Superior temporal gyrus (tissue), 1 donor: ENCODE measurements around the gene PAEP.

ENCODE experiments used
- DNase-seq: peaks from one replicate; pipeline ENCODE4 v3.0.0-alpha.2; 2016; ENCODE audit errors: extremely low spot score

Gene PAEP

DNA sequence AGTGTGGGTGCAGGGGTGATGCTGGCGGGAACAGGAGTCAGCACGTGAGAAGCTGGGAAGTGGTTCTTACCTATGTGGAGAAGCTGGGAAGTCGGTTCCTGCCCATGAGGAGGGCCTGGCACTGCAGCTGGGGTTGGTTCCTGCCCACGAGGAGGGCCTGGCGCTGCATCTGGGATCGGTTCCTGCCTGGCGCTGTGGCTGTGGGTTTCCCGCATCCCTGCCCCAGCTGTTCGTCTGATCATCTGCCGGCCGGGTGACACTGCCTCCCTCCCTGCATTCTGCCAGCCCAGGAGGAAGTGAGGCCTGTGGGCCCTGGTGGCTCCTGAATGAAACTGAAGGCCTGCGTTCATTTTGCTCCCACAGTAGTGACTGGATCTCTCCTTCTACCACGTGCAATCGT, 10.5 kb upstream of the PAEP start:
- no peak for DNase-seq

DNA sequence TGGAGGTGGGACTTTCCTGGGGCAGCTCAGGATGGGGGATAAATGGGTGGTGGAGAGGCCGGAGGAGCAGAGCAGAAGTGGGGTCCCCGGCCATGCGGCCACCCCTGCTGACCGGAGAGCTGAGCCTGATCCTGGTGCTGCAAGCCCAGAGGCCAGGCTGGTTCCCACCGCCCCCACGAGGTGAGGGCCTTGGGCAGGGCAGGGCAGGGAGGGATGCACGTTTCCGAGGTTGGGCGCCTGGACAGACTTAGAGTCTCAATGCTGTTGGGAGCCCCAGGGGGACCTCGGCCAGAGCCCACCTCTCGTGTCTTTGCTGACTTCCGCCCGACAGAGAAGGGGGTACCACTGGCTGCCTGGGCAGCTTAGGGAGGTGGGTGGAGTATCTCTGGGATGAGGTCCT, 10.1 kb upstream of the PAEP start:
- no peak for DNase-seq

DNA sequence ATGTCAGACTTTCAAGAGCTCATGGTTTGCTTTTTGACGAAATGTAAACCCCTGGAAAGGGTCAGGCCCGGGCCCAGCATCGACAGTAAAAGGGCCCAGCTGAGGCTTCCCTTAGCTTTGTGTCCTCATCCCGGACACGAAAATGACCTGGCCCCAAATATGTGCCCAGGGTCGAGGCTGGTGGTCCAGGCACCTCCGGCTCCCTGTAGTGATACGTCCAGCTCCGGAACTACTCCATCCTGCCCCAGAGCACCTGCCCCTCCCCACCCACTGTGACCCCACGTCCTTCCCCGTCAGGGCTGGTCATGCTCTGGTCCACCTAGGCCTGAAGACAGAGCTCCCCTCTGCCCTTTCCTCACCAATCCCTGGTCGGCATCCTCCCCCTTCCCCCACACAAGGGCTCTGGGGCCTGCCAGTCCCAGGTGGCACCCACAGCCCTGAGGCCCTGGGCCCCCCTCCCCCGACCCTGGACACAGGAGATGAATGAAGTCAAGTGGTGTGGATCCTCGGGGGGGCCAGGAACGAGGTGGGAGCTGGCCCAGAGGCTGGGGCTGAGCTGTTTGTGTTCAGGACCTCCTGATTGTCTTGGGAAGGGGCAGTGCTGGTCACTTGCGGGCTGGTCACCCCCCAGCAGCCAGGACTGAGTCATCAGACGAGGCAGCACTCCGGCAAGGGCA, 9.4 kb upstream of the PAEP start:
- no peak for DNase-seq

DNA sequence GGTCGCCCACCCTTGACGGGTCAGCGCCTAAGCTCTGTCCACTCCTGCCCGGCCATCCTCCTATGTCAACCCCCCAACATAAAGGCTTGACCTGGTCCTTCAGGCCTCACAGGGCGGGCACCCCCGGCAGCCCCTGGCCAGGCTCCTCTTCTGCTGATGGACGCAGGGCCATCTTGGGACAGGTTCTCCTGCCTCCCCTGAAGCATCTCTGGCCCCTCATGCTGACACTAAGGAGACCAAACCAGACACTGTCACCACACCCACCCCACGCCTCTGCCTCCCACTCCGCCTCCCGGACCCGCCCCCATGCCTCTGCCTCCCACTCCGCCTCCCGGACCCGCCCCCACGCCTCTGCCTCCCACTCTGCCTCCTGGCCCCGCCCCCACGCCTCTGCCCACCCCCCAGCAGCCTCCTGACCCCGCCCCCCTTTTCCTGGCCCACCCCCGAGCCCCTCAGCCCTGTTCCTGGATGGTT, 8.8 kb upstream of the PAEP start:
- DNase-seq: no peak

DNA sequence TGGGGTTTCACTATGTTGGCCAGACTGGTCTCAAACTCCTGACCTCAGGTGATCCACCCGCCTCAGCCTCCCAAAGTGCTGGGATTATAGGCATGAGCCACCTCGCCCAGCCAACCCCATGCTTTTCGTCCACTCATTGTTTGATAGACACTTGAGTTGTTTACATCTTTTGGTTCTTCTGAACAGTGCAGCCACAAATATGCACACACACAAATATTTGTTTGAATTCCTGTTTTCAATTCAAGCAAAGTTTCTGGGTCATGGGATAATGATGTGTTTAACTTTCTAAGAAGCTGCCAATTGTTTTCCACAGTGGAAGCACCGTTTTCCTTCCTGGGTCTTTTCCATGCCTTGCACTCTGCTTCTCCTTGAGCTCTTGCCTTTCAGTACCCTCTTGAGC, 6.8 kb upstream of the PAEP start:
- DNase-seq: no peak

DNA sequence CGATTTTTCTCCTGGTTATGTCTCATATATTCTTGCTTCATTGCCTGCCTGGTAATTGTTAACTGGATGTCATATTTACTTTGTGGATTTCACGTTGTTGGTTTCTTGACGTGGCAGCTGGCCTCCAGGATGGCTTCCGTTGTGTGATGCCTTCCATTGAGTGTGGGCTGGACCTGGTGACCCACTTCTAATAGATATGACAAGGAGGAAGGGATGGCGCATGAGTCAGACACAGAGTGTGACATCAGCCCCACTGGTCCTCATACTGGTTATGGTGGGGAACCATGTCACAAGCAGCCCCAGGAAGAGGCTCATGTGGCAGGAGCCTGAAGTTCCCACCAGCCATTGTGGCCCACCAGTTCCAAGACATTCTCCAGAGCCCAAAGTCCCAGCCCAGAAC, 6.4 kb upstream of the PAEP start:
- no peak for DNase-seq

DNA sequence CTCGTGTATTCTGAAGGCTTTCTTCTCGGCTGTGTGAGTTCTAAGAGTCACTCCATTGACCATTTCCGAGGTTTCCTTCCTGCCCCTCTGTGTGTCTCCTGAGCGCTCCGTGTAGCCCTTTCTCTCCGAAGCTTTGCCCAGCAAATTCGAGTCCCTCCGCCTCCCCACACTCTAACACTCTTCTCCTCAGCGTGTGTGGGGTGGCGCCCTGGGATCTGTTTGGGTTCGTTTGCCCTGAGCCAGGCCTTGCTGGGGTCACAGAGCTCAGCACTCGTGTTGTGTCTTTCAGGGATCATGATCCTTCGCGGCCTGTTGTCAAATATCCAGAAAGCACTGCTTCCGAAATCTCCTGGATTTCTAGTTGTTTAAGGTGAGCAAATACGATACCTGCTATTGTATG, 5.6 kb upstream of the PAEP start:
- no peak for DNase-seq

DNA sequence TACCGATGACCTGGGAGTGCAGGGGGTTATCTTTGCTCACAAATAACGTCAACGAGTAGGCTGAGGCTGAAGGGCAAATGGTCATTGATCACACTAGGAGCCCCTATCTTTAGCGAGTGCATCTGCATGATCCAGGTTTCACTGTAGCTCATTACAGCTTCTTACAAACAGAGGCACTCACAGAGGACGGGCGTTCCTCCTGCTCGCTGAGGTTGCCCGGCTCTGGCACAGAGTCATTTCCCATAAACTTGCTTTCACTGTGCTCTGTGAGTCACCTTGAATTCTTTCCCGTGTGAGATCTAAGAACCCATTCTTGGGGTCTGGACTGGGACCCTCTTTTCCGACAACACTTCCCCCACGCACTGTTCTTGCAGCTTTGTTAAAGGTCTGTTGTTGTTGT, 1.9 kb upstream of the PAEP start:
- no peak for DNase-seq

DNA sequence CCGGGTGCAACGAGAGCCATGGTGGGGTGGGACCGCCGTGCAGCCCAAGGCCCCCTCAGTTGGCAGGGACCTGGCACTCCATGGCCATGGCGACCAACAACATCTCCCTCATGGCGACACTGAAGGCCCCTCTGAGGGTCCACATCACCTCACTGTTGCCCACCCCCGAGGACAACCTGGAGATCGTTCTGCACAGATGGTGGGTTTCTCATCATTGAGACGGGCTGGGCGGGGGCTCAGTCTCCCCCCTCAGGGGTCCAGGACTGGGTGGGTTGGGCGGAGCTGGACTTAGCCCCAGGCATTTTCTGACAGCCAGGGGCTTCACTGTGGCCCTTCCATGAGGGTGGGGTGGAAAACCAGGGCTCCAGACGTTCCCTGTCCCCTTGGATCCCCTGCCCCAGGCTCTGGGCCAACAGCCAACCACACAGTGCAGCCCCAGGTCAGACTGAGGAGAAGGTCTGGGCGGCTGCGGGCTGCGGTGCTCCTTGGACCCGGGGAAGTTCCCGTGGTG, 734 bp downstream of the PAEP start:
- DNase-seq: no peak

DNA sequence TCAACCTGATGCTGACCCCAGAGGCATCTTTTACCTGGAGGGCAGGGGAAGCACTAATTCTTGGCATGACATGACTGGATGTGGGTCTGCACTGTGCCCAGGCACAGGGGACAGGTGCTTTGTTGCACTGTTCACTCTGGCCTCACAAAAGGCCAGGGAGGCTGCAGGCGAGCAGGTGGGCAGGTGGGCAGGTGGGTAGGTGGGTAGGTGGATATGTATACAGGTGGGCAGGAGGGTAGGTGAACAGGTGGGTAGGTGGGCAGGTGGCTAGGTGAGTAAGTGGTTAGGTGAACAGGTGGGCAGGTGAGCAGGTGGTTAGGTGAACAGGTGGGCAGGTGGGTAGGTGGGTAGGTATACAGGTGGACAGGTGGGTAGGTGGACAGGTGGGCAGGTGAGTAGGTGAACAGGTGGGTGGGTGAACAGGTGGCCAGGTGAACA, 1.5 kb downstream of the PAEP start:
- DNase-seq: no peak

DNA sequence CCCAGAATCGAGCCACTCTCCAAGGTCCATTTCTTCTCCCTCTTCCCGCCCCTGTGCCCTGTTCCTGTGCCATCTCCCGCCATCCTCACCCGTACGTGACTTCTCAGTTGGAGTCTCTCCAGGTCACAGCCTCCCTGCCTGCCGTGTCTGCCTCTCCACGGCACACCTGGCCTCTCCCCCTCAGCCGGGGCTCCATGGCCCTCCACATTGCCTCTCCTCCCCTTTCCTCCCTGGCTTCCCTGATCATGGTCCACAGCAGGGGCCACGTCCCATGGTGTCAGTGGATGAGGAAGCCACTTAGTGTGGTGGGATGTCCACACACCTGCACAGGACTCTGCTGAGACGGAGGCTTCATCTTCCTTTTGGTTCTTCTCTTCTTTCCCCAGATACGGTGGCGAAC, 2.3 kb downstream of the PAEP start:
- no peak for DNase-seq

DNA sequence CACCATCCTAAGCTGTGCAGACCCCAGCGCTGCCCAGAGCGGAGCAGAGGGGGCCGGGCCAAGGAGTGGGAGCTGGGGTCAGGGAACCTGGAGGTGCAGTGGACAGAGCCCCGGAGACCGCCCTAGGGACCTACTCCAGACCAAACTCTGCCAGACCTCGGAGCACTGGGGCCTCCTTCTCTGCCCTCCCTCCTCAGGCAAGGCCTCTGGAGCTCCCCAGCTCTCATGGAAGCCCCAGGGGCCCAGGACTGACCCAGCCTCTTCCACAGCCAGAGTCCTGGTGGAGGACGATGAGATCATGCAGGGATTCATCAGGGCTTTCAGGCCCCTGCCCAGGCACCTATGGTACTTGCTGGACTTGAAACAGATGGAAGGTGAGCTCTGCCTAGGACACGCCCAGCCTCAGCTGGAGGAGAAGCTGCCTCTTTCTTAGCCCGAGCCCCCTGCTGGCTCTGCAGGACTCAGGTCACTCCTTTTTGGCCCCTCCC, 3.6 kb downstream of the PAEP start:
- DNase-seq: no peak

DNA sequence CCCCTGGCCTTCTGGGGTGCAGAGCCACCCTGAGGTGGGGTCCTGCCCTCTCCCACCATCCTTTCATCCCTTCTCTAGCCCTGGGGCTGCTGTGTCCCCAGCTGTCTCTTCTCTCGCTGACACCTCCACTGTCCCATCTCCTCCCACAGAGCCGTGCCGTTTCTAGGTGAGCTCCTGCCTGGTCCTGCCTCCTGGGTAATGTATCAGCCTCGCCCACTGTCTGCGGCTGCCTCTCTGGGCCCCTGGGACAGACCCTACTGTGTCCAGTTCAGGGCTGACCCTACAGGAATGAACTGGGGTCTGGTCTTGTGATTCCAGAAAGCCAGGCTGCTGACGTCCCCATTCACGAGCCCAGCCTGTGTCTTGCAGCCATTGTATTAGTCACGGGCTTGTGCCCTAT, 4.1 kb downstream of the PAEP start:
- no peak for DNase-seq

DNA sequence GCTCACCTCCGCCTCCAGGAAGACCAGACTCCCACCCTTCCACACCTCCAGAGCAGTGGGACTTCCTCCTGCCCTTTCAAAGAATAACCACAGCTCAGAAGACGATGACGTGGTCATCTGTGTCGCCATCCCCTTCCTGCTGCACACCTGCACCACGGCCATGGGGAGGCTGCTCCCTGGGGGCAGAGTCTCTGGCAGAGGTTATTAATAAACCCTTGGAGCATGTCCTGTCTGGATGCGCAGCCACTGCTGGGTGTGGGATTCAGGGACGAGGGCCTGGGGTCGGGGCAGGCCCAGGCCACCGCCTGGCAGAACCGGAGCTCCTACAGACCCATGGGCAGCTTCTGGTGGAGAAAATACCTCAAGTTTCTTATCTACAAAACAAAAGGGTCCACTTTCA, 5.0 kb downstream of the PAEP start:
- DNase-seq: no peak

DNA sequence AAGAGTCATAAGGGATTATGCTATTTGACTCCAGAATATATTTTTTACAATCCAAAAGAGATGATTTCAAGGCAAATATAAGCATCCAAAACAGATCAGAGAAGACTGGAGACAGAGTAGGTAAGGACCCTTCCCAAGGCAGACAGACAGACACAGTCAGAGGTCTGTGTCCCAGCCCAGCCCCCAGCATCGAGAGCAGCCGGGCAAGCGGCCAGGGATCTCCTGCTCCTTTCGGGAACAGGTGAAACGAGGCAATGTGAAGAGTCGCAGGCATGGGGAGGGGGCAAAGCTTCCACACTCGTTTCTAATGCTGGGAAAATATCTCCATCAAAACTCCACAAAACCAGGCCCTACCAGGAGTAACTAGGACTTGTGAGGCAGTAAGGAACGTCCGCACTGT, 5.8 kb downstream of the PAEP start:
- no peak for DNase-seq

DNA sequence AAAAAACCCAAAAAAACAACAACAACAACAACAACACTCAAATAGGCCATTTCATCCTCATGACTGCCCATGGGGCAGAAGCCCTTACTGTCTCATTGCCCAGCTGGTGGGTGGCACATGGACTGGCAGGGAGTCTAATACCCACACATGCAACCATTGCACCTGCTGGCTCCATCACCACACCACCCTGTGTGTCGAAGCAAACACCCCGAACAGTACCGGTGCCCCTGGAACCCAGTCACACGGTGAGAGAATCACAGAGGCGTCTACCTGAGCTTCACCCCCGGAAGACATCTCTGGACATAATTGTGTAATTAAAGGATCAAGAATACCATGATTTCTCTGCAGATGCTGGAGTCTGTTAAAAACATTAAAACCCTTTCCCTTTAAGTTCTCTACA, 6.5 kb downstream of the PAEP start:
- no peak for DNase-seq

DNA sequence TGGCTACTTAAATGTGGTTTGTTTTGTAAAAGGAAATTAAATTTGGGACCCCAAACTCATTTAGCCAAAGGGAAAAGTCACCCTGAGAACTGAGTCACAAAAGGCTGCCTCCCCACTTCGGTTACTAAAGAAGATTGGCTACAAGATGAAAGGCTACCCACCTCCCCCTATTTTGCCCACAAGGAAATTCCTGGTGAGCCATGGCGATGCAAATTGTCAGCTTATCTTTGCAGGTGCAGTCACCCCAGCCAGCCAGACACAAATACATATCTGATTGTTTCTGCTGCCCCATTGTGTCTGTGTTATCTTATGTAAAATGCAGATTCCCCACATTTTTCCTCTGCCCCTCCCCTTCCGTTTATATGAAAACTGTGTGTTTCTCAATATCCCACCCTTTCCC, 8.9 kb downstream of the PAEP start:
- DNase-seq: no peak

DNA sequence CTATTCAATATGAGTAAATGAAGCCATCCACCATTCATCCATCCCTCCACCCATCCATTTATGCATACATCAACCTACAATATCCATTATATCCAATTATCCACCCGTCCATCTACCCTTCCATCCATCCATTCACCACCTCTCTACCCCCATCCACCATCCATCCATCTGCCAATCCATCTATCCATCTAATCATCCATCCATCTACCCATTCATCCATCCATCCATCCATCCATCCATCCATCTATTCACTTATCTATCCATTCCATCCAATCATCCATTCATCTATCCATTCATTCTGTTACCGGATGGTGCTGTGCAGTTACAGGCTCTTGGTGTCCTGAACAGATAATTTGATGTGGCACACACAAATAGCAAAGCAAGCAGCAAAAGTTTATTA, 10.7 kb downstream of the PAEP start:
- no peak for DNase-seq

DNA sequence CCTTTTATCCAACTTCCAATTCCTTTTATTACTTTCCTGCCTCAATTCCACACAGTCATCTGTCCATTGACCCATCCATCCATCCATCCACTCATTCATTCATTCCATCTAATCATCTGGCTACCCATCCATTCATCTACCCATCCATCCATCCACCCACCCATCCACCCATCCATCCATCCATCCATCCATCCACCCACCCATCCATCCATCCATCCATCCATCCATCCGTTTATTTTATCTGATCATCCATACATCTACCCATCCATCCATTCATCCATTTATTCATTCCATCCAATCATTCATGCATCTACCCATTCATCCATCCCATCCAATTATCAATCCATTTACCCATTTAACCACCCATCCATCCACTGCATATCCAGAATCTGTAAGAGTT, 11.6 kb downstream of the PAEP start:
- no peak for DNase-seq

DNA sequence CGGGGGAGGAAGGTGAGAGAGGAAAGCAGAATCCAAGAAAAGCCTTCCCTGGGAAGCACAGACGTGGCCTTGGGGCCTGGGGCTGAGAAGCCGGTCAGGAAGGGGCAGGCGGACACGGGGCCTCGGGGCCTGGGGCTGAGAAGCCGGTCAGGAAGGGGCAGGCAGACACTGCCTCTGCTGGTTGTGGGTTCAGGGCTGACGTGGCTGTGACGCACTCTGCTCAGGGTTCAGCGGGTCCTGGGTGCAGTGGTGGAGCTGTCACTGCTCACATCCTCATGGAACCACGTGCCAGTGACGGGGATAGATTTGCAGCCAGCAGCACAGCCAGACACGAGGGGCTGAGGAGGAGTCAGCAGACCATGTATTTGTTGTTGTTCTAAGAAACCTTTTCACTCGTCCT, 12.8 kb downstream of the PAEP start:
- no peak for DNase-seq

DNA sequence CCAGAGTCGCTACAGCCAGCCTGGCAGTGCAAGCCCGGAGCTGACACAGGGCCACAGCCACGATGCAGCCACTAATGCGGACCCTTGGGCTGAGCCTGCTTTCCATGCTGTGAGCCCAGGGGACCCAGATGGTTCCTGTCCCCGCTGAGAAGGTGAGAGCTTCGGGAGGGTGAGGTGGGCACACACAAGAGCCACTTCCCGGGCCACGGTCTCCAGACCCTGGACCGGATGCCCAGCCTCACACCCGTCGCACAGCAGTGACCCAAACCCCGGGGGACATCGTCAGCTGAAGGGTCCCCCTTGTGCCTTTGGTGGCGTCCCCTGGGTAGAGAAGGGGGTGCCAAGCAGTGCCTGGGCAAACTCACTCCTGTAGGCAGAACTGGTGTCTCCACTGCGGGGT, 13.4 kb downstream of the PAEP start:
- no peak for DNase-seq

DNA sequence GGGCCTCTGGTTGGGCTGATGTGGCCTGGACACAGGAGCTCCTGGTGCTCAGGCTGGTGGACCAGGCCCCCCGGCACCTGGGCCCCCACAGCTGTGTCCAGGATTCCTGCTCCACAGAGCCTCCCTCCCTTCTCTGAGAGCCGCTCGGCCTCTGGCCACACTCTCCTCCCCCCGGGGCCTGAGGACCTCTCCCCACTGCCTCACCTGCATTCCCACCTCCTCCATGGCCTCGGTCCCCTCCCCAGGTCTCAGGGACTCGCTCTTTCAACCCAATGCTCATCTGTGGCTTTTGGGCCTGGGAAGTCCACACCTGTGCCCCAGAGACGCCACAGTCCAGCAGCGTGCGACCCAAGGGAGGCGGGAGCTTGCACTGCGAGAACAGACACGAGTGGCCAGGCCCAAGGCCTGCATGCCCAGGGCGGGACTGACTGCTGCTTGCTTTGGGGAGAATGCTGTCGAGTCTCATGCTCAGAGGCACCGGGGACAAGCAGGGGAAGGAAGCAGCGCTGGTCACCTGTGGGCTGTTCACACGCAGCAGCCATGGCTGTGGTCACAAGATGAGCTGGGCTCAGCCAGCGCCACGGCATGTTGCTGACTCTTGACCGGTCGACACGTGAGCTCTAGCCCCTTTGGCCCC, 14.6 kb downstream of the PAEP start:
- DNase-seq: no peak

DNA sequence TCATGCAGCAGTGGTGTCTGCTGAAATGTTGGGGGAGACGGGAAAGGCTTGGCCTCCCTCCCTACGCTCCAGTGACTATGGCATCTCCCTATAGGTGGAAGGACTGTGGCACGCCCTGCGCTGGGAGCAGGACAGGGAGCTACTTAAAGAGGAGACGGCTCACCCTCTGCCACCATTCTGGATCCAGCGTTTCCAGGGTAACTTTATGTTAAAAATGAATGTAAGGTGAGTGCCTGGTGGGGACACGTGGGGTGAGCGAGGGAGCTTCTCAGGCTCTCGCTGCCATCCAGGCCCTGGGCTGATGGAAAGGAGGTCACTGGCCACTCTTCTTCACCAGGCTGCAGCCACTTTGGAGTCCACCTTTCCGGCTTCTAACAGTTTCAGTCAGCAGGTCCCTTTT, 15.7 kb downstream of the PAEP start:
- DNase-seq: no peak

DNA sequence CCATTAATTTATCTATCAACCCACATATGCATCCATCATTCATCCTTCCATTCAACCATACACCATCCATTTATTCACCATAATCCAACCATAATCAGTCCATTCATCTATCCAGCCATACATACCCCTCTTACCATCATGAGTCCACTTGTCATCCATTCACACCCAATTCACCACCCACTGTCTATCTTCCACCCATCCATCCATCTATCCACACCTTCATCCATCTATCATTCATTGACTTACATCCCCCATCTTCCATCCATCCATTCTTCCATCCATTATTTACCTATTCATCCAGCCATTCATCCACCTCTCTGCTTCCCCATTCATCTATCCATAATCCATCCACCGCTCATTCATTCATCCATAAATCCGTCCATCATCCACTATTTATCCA, 17.8 kb downstream of the PAEP start:
- DNase-seq: no peak
